Esophagus muscularis mucosa (tissue), 4 donors: Measurements from ENCODE around the gene METTL25B.

Experiments used
- EP300 ChIP-seq: sonication (generic); formaldehyde crosslinking; IDR thresholded peaks from one replicate; pipeline ENCODE4 v1.6.1; 2017; ENCODE audit warnings: antibody characterized with exemption
- POLR2A ChIP-seq: fragments of 450-650 bp; IDR thresholded peaks from one replicate; pipeline ENCODE4 v1.6.1; 2017; ENCODE audit warnings: antibody characterized with exemption, moderate library complexity, mild to moderate bottlenecking, low read depth
- POLR2AphosphoS5 ChIP-seq, 2 donors: sonication (generic); formaldehyde crosslinking; IDR thresholded peaks; one replicate each; pipeline ENCODE4 v1.6.1; 2017; ENCODE audit warnings: antibody characterized with exemption in 2 of 2
- TF ChIP-seq, protein P1 (sequence below), 3 experiments: fragments of 200-600 bp in 2 of 3; fragments of 450-650 bp in 1 of 3; sonication (generic) in 2 of 3; IDR thresholded peaks; one replicate each; pipeline ENCODE4 v1.5.1; 2017 to 2019; ENCODE audit warnings: antibody characterized with exemption in 3 of 3, mild to moderate bottlenecking in 2 of 3, moderate library complexity in 1 of 3

DNA sequence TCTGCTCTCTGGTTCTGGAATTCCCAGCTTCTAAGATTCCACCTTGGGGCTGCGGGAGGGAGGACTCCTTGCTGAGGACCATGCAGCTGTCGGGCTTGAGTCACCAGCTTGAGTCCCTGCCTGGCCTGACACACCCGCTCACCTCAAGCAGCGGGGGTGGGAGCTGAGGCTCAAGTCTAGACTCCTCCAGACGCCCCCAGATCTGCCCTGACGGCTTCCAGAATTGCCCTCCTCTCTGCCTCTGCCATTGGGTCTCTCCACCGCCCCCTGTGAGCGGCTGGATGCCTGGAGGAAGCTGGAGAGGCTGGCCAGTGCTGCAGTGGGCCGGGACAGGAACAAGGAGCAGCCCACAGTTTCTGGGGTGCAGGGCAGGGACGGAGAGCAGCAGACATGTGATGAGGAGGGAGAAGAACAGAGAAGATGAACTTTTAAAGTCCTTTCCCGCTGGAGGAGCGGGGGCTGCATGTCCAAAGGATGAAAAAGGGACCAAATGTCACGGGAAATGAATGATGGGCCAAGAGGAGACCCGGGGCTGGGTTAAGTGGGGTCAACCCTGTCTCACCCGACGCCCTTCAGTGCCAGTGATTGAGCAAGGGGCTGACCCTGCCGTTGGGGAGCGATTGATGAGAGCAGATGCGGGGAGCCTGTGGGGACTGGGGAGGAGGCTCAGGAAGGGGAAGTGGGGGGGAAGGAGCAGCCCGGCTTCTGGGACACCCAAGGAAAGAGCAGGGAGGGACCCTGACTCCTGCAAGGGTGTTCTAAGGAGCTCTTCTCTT, 36.4 kb upstream of the METTL25B start:
- TF ChIP-seq, protein P1, sequence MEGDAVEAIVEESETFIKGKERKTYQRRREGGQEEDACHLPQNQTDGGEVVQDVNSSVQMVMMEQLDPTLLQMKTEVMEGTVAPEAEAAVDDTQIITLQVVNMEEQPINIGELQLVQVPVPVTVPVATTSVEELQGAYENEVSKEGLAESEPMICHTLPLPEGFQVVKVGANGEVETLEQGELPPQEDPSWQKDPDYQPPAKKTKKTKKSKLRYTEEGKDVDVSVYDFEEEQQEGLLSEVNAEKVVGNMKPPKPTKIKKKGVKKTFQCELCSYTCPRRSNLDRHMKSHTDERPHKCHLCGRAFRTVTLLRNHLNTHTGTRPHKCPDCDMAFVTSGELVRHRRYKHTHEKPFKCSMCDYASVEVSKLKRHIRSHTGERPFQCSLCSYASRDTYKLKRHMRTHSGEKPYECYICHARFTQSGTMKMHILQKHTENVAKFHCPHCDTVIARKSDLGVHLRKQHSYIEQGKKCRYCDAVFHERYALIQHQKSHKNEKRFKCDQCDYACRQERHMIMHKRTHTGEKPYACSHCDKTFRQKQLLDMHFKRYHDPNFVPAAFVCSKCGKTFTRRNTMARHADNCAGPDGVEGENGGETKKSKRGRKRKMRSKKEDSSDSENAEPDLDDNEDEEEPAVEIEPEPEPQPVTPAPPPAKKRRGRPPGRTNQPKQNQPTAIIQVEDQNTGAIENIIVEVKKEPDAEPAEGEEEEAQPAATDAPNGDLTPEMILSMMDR (IDR thresholded peaks at IDR 0.05), result no peak
- TF ChIP-seq POLR2A (no peak), POLR2AphosphoS5 (IDR thresholded peaks at IDR 0.05) (no peak), EP300 (no peak)
